ENCODE results near the gene MATCAP1. TPM values are rescaled to one million over a fixed set of nuclear protein-coding genes. Genes with fewer than 3 reads are reported as not detected.

The MATCAP1 gene
- polyA plus RNA-seq, 4 donors: 32.5 to 42.1 (median 36.5) TPM

GRCh38 chr16:67174706-67175231, 9.0 kb downstream of the MATCAP1 start:
- no peak for DNase-seq (ENCODE audit: low read depth in 4 of 4, low spot score in 3 of 4)

GRCh38 chr16:67173808-67174705, 9.7 kb downstream of the MATCAP1 start:
- no peak for DNase-seq (ENCODE audit: low read depth in 4 of 4, low spot score in 3 of 4)

- DNase-seq (ENCODE audit: low read depth in 4 of 4, low spot score in 3 of 4): no peak
Measured at GRCh38 chr16:67173323-67173722, 10.4 kb downstream of the MATCAP1 start.

GRCh38 chr16:67170949-67171649, 12.7 kb downstream of the MATCAP1 start:
- DNase-seq (ENCODE audit: low read depth in 4 of 4, low spot score in 3 of 4): no peak

GRCh38 chr16:67170168-67170948, 13.4 kb downstream of the MATCAP1 start, which contains the start of gene NOL3:
NOL3 (plus strand) TSS chr16:67170538.
- no peak for DNase-seq (ENCODE audit: low read depth in 4 of 4, low spot score in 3 of 4)

- no peak for DNase-seq (ENCODE audit: low read depth in 4 of 4, low spot score in 3 of 4)
Measured at GRCh38 chr16:67169642-67170167, 14.1 kb downstream of the MATCAP1 start.

GRCh38 chr16:67169011-67169451, 14.7 kb downstream of the MATCAP1 start:
- DNase-seq (ENCODE audit: low read depth in 4 of 4, low spot score in 3 of 4): no peak

- no peak for DNase-seq (ENCODE audit: low read depth in 4 of 4, low spot score in 3 of 4)
Measured at GRCh38 chr16:67167588-67167987, 16.2 kb downstream of the MATCAP1 start.

GRCh38 chr16:67166598-67167168, 17.1 kb downstream of the MATCAP1 start:
- no peak for DNase-seq (ENCODE audit: low read depth in 4 of 4, low spot score in 3 of 4)

GRCh38 chr16:67166110-67166547, 17.6 kb downstream of the MATCAP1 start:
- DNase-seq (ENCODE audit: low read depth in 4 of 4, low spot score in 3 of 4): no peak

GRCh38 chr16:67165121-67166078, 18.4 kb downstream of the MATCAP1 start:
- no peak for DNase-seq (ENCODE audit: low read depth in 4 of 4, low spot score in 3 of 4)

GRCh38 chr16:67164599-67165061, 19.1 kb downstream of the MATCAP1 start, which contains the start of gene HSF4:
HSF4 (plus strand) TSS chr16:67164745; CDS start chr16:67164812, 67 bp downstream.
- DNase-seq (ENCODE audit: low read depth in 4 of 4, low spot score in 3 of 4): no peak

- DNase-seq (ENCODE audit: low read depth in 4 of 4, low spot score in 3 of 4): no peak
Measured at GRCh38 chr16:67163999-67164558, 19.7 kb downstream of the MATCAP1 start.

- DNase-seq (ENCODE audit: low read depth in 4 of 4, low spot score in 3 of 4): no peak
Measured at GRCh38 chr16:67163164-67163998, 20.4 kb downstream of the MATCAP1 start.

GRCh38 chr16:67162506-67163163, 21.1 kb downstream of the MATCAP1 start:
- DNase-seq (ENCODE audit: low read depth in 4 of 4, low spot score in 3 of 4): no peak

- DNase-seq (ENCODE audit: low read depth in 4 of 4, low spot score in 3 of 4): no peak
Measured at GRCh38 chr16:67161595-67162058, 22.1 kb downstream of the MATCAP1 start.
